Natural killer cell (primary cell): ENCODE results near the gene CD63. TPM values are rescaled to one million over a fixed set of nuclear protein-coding genes. Genes with fewer than 3 reads are reported as not detected.
A peak's percentile ranks its signal among the peaks of the same experiment; 100 is the strongest.

Experiments used
- ATAC-seq, 3 donors: fragments of 150-1000 bp in 2 of 3; fragments of 200-7000 bp in 1 of 3; cut with Tn5 transposase; 1 replicate in 1 of 3; 2 replicates in 2 of 3; pipeline ENCODE4 v1.10.0; 2021; ENCODE audit warnings: mild to moderate bottlenecking in 2 of 3, moderate library complexity in 2 of 3
- DNase-seq, 2 donors: peaks; one replicate each; pipeline versions ENCODE4 v3.0.0 to v3.0.0-alpha.2; 2013 to 2021; ENCODE audit warnings: mixed read lengths in 1 of 2
- H3K27ac ChIP-seq: one replicate; pipeline ENCODE4 v1.5.1; 2013; ENCODE audit warnings: mild to moderate bottlenecking, low read length
- H3K27me3 ChIP-seq: one replicate; pipeline ENCODE4 v1.6.1; 2013; ENCODE audit warnings: low read length; ENCODE audit not compliant: control insufficient read depth, insufficient read depth
- H3K36me3 ChIP-seq: one replicate; pipeline ENCODE4 v1.6.1; 2013; ENCODE audit warnings: low read length; ENCODE audit not compliant: control insufficient read depth, insufficient read depth
- H3K4me1 ChIP-seq: one replicate; pipeline ENCODE4 v1.6.1; 2013; ENCODE audit warnings: low read length; ENCODE audit not compliant: control insufficient read depth, insufficient read depth
- H3K4me3 ChIP-seq: one replicate; pipeline ENCODE4 v1.5.1; 2013; ENCODE audit warnings: low read length
- H3K9me3 ChIP-seq: one replicate; pipeline ENCODE4 v1.6.1; 2013; ENCODE audit warnings: low read length; ENCODE audit not compliant: control insufficient read depth, insufficient read depth
- H3K27ac Mint-ChIP-seq, 2 donors: one replicate each; pipeline ENCODE4 v1.8.0; 2022; ENCODE audit warnings: mild to moderate bottlenecking in 2 of 2, mixed read lengths in 2 of 2, moderate library complexity in 1 of 2
- H3K27me3 Mint-ChIP-seq, 2 donors: one replicate each; pipeline ENCODE4 v1.8.0; 2022; ENCODE audit warnings: low read depth in 2 of 2, mixed read lengths in 2 of 2
- H3K36me3 Mint-ChIP-seq: one replicate; pipeline ENCODE4 v1.8.0; 2022; ENCODE audit warnings: mixed read lengths
- H3K4me1 Mint-ChIP-seq, 2 donors: one replicate each; pipeline ENCODE4 v1.8.0; 2022; ENCODE audit warnings: mixed read lengths in 2 of 2
- H3K4me3 Mint-ChIP-seq: one replicate; pipeline ENCODE4 v1.8.0; 2022; ENCODE audit warnings: mild to moderate bottlenecking, moderate library complexity, mixed read lengths
- H3K9me3 Mint-ChIP-seq, 2 donors: one replicate each; pipeline ENCODE4 v1.8.0; 2022; ENCODE audit warnings: mixed read lengths in 2 of 2
- CTCF ChIP-seq: fragments of 200-600 bp; IDR thresholded peaks from one replicate; pipeline ENCODE4 v1.8.0; 2022; ENCODE audit warnings: antibody characterized with exemption
- WGBS: methylation state at CpG from one replicate; pipeline ENCODE4 v1.1.7; 2013; ENCODE audit warnings: missing lambda C conversion rate; ENCODE audit not compliant: insufficient coverage; 5-methylcytosine and 5-hydroxymethylcytosine counted together
- intact Hi-C: fragments of 100-400 bp; cut with micrococcal nuclease; formaldehyde crosslinking; loops from one replicate; pipeline ENCODE4 v1.14.2; 2022
- total RNA-seq, 4 donors: library from RNA; stranded (reverse); fragments of 120-200 nt in 1 of 4; gene quantifications; one replicate each; pipeline versions ENCODE4 v1.2.3 to v1.2.4, GENCODE V29; 2013 to 2022

CD63 gene
- total RNA-seq, 3 donors from 2014 or later (not counting 1 experiment from before 2014, with no cell fraction given), result 296 to 441 (median 319) TPM

GRCh38 chr12:55721601-55722213 is 7.1 kb downstream of the CD63 start:
- Mint-ChIP-seq H3K27me3 (no peaks in the 10 kb centered on the region), H3K4me3 (no peak overlapping the region), H3K4me1 (peaks cover 22 to 38% of the 10 kb centered on the region in 2 donors), H3K9me3 (no peaks in the 10 kb centered on the region), H3K36me3 (peaks cover 10% of the 10 kb centered on the region), H3K27ac (peak overlapping the region in 1 of 2 donors; percentile 18)
- ATAC-seq (no peak), DNase-seq (no peak)
- no peaks in the 10 kb centered on the region for H3K27me3 ChIP-seq
- no peak overlapping the region for H3K27ac ChIP-seq
- 85% methylated on average over 13 of the region's 14 CpGs for WGBS
- H3K36me3 ChIP-seq, result peaks cover 33% of the 10 kb centered on the region
- H3K4me1 ChIP-seq, result peaks cover 44% of the 10 kb centered on the region
- no peaks in the 10 kb centered on the region for H3K9me3 ChIP-seq
- TF ChIP-seq CTCF, result no peak
- intact Hi-C loops, result no loop called here
- H3K4me3 ChIP-seq, result no peak overlapping the region

GRCh38 chr12:55720894-55721444 is 7.8 kb downstream of the CD63 start:
- intact Hi-C loops, result no loop called here
- 66% methylated on average over 9 of the region's 9 CpGs for WGBS
- Mint-ChIP-seq H3K27me3 (no peaks in the 10 kb centered on the region), H3K4me3 (peak overlapping the region; percentile 13), H3K36me3 (peaks cover 10% of the 10 kb centered on the region), H3K4me1 (peaks cover 21 to 41% of the 10 kb centered on the region in 2 donors), H3K9me3 (no peaks in the 10 kb centered on the region), H3K27ac (peak overlapping the region in 1 of 2 donors; percentile 18)
- Histone ChIP-seq H3K4me3 (no peak overlapping the region), H3K36me3 (peaks cover 30% of the 10 kb centered on the region), H3K27ac (no peak overlapping the region), H3K27me3 (no peaks in the 10 kb centered on the region), H3K4me1 (peaks cover 47% of the 10 kb centered on the region), H3K9me3 (no peaks in the 10 kb centered on the region)
- DNase-seq, result no peak
- peak in 2 of 3 donors; percentile 40 to 49 for ATAC-seq
- no peak for TF ChIP-seq CTCF

- Histone ChIP-seq H3K27ac (no peak within 1 kb of the TSS), H3K4me3 (no peak within 1 kb of the TSS), H3K4me1 (peaks cover 53% of the 10 kb centered on the region), H3K36me3 (peaks cover 22% of the 10 kb centered on the region), H3K27me3 (no peaks in the 10 kb centered on the region), H3K9me3 (no peaks in the 10 kb centered on the region)
- no peak for ATAC-seq
- H3K9me3 Mint-ChIP-seq, result no peaks in the 10 kb centered on the region
- peaks cover 7% of the 10 kb centered on the region for H3K36me3 Mint-ChIP-seq
- H3K27ac Mint-ChIP-seq, result peak within 1 kb of the TSS in 1 of 2 donors; percentile 18
- peaks cover 26 to 40% of the 10 kb centered on the region in 2 donors for H3K4me1 Mint-ChIP-seq
- intact Hi-C loops, result no loop called here
- TF ChIP-seq CTCF, result no peak
- WGBS, result 96% methylated on average over 3 of the region's 6 CpGs
- peak within 1 kb of the TSS; percentile 13 for H3K4me3 Mint-ChIP-seq
- no peak for DNase-seq
- H3K27me3 Mint-ChIP-seq, result no peaks in the 10 kb centered on the region
These were observed 8.7 kb downstream of the CD63 start, which contains the start of gene RDH5 for GRCh38 chr12:55720071-55720564. Gene RDH5, plus strand, starts transcription at chr12:55720393. Its CDS starts 792 bp downstream, at chr12:55721185.
